Measurements from ENCODE around the gene PIP5KL1. TPM values are rescaled to one million over a fixed set of nuclear protein-coding genes. Genes with fewer than 3 reads are reported as not detected.

PIP5KL1 gene
- total RNA-seq, 2 donors from 2014 or later = 1.2 to 1.3 TPM

- DNase-seq (ENCODE audit: low spot score) = no peak
- intact Hi-C loops (cut with DNase I) = loop anchor here (5.0 to 10.0 kb wide), 4 partner anchors 70 to 242 kb away; partner anchors contain the start of genes CDK9 (in 2 of the 2), FPGS (in 1 of the 2) and TOR2A (in 1 of the 2)
These were observed 58.0 kb downstream of the PIP5KL1 start for GRCh38 chr9:127872369-127873222.

DNA sequence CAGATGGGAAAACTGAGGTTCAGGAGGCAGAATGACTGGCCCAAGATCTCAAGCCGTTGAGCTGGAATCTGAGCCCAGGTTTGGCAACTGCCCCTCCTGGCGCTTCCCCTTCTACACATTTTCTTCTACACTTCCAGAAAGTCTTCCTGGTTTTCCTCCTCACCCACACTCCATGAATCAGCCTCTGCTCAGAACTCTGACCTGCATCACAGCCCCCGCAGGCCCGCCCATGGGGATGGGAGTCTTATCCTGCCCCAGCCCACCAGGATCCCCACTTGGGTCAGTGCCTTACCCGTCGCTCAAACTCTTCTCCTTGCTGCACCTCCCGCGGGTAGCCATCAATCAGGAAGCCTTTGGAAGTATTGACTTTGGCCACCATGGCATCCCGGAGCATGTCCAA lies 59.0 kb downstream of the PIP5KL1 start:
- intact Hi-C loops (cut with DNase I) = loop anchor here (5.0 to 10.0 kb wide), 4 partner anchors 69 to 243 kb away; partner anchors contain the start of genes CDK9 (in 2 of the 2), FPGS (in 1 of the 2) and TOR2A (in 1 of the 2)
- DNase-seq (ENCODE audit: low spot score) = no peak

DNA sequence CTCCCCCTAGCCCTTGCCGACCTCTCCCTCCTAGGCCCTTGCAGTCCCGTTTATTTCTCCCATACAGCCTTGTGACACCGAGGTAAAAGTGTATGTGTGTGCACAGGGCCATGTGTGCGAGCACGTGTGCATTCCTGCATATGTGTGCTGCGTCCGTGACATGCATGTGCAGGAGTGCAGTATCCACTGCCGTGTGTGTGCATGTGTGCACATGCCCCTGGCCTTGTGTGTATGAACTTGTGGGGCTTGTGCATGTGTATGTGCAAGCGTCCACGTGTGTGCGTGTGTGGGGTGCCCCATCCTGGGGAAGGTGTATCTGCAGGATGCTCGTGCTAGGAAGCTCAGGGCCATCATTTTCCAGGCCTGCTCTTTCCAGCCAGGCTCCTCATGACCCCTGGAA lies 59.7 kb downstream of the PIP5KL1 start:
- DNase-seq (ENCODE audit: low spot score) = no peak
- intact Hi-C loops (cut with DNase I) = loop anchor here (5.0 to 10.0 kb wide), 4 partner anchors 69 to 244 kb away; partner anchors contain the start of genes CDK9 (in 2 of the 2), FPGS (in 1 of the 2) and TOR2A (in 1 of the 2)

Other genes starting within 250 kb of the PIP5KL1 start
- gene CFAP157, start 223.8 kb downstream of the PIP5KL1 start, total RNA-seq = under 1 TPM; 0.14 TPM
- gene PTRH1, start 215.1 kb downstream of the PIP5KL1 start, total RNA-seq = 1 to 10 TPM; 8.7 to 9.1 TPM
- under 1 TPM; 0.09 to 0.14 TPM for gene TTC16, start 214.7 kb downstream of the PIP5KL1 start, total RNA-seq
- gene TOR2A, start 195.5 kb downstream of the PIP5KL1 start, total RNA-seq = 1 to 10 TPM; 4.9 to 8.2 TPM
- 10 to 100 TPM; 13.7 to 18.9 TPM for gene SH2D3C, start 152.1 kb downstream of the PIP5KL1 start, total RNA-seq
- 10 to 100 TPM; 56.5 to 71.0 TPM for gene CDK9, start 144.7 kb downstream of the PIP5KL1 start, total RNA-seq
- gene FPGS, start 127.9 kb downstream of the PIP5KL1 start, total RNA-seq = 10 to 100 TPM; 35.5 to 55.1 TPM
- 100 to 1,000 TPM; 189 to 217 TPM for gene ENG, start 76.1 kb downstream of the PIP5KL1 start, total RNA-seq
- 10 to 100 TPM; 65.7 to 67.0 TPM for gene AK1, start 53.1 kb downstream of the PIP5KL1 start, total RNA-seq
- 100 to 1,000 TPM in 1 of 2 donors, 10 to 100 TPM in 1; 74.8 to 102 TPM for gene ST6GALNAC6, start 31.2 kb downstream of the PIP5KL1 start, total RNA-seq
- gene ST6GALNAC4, start 13.7 kb downstream of the PIP5KL1 start, total RNA-seq = 10 to 100 TPM; 27.7 to 32.7 TPM
- 10 to 100 TPM; 22.8 to 23.6 TPM for gene DPM2, start 7.1 kb upstream of the PIP5KL1 start, total RNA-seq
- gene EEIG1, start 50.2 kb upstream of the PIP5KL1 start, total RNA-seq = 10 to 100 TPM; 54.3 to 56.9 TPM
- 1 to 10 TPM; 6.0 to 7.1 TPM for gene NAIF1, start 136.5 kb upstream of the PIP5KL1 start, total RNA-seq
- gene SLC25A25, start 137.5 kb upstream of the PIP5KL1 start, total RNA-seq = 10 to 100 TPM; 22.9 to 35.2 TPM
- gene PTGES2, start 197.0 kb upstream of the PIP5KL1 start, total RNA-seq = 10 to 100 TPM; 38.6 to 38.9 TPM
- under 1 TPM; 0.67 to 0.69 TPM for gene LCN2, start 218.7 kb upstream of the PIP5KL1 start, total RNA-seq
- 10 to 100 TPM; 41.9 to 49.1 TPM for gene BBLN, start 229.5 kb upstream of the PIP5KL1 start, total RNA-seq